GM13976 (cell line): ENCODE results near the gene LRGUK.

Experiments used
- DNase-seq: peaks from one replicate; pipeline ENCODE4 v3.0.0; 2012; ENCODE audit warnings: low spot score
- in situ Hi-C: fragments of 300-500 bp; cut with MboI; formaldehyde crosslinking; loops from one replicate; pipeline ENCODE4 v1.12.0; 2022; ENCODE audit warnings: low sequenced_read_pairs, mixed read lengths, inconsistent platforms; ENCODE audit not compliant: unreplicated experiment
- TF ChIP-seq, protein P1 (sequence below): IDR thresholded peaks from 2 replicates; pipeline ENCODE4 v1.5.1; 2012; ENCODE audit warnings: borderline replicate concordance, mild to moderate bottlenecking; ENCODE audit not compliant: insufficient read depth; ENCODE audit errors: extremely low read depth, missing control alignments, control extremely low read depth

Gene LRGUK

DNA sequence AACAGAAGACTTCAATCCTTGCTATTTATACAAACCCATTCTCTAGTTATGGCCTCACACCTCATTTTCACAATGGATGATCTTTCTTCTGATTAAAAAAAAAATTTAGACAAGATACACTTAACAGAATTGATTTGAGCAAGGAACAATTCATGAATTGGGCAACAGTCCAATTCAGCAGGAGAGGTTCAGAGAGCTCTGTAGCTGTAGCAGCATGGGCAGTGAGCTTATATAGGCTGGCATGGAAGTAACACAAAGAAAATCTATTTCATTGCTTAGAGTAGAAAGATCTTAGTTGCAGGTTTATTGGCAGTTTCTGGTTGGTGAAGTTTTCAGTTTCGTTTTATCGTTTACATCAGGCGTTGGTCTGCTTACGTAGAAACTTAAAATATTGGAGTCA lies 23.0 kb upstream of the LRGUK start:
- in situ Hi-C loops, result no loop called here
- no peak for DNase-seq
- TF ChIP-seq, protein P1, sequence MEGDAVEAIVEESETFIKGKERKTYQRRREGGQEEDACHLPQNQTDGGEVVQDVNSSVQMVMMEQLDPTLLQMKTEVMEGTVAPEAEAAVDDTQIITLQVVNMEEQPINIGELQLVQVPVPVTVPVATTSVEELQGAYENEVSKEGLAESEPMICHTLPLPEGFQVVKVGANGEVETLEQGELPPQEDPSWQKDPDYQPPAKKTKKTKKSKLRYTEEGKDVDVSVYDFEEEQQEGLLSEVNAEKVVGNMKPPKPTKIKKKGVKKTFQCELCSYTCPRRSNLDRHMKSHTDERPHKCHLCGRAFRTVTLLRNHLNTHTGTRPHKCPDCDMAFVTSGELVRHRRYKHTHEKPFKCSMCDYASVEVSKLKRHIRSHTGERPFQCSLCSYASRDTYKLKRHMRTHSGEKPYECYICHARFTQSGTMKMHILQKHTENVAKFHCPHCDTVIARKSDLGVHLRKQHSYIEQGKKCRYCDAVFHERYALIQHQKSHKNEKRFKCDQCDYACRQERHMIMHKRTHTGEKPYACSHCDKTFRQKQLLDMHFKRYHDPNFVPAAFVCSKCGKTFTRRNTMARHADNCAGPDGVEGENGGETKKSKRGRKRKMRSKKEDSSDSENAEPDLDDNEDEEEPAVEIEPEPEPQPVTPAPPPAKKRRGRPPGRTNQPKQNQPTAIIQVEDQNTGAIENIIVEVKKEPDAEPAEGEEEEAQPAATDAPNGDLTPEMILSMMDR, result no peak

GRCh38 chr7:134105841-134106240 lies 21.3 kb upstream of the LRGUK start:
- TF ChIP-seq, protein P1, result no peak
- no peak for DNase-seq
- in situ Hi-C loops, result no loop called here

- no peak for DNase-seq
- in situ Hi-C loops, result no loop called here
- TF ChIP-seq, protein P1, result no peak
These were observed 18.3 kb upstream of the LRGUK start for GRCh38 chr7:134108802-134109201.

DNA sequence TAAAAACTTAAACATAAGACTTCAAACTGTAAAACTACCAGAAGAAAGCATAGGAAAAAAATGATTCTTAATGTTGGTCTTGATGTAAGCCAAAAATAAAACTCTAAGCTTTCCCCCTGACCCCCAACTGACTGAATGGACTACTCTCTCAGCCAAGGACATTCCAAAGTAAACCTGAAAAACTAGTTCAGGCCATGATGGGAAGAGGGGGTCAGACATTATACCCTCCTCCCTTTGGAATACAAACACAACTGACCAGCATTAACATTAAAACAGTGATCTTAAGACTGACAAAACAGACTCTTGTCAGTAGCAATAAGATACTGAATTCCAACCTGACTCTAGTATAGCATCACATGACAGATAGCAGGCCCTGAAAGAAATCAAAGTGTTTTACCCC lies 13.5 kb upstream of the LRGUK start:
- in situ Hi-C loops, result no loop called here
- no peak for DNase-seq
- TF ChIP-seq, protein P1, result no peak

DNA sequence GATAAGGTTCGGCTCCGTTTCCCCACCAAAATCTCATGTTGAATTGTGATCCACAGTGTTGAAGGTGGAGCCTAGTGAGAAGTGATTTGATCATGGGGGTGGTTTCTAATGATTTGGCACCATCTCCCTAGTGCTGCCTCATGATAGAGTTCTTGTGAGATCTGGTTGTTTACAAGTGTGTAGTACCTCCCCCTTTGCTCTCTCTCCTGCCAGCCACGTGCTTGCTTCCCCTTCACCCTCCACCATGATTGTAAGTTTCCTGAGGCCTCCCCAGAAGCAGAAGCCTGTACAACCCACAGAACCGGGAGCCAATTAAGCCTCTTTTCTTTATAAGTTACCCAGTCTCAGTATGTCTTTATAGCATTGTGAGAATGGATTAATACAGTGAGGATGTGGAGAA lies 12.1 kb upstream of the LRGUK start:
- TF ChIP-seq, protein P1, result no peak
- no peak for DNase-seq
- in situ Hi-C loops, result no loop called here

- DNase-seq, result no peak
- TF ChIP-seq, protein P1, result no peak
- in situ Hi-C loops, result no loop called here
These were observed 6.7 kb upstream of the LRGUK start for GRCh38 chr7:134120405-134120804.

GRCh38 chr7:134121632-134122139 lies 5.5 kb upstream of the LRGUK start:
- no peak for DNase-seq
- in situ Hi-C loops, result no loop called here
- TF ChIP-seq, protein P1, result no peak
